Activated B cell treated with CpG ODN at 0.5 μM for 24 hours (primary cell): Measurements from ENCODE around the gene MS4A3. TPM values are rescaled to one million over a fixed set of nuclear protein-coding genes. Genes with fewer than 3 reads are reported as not detected.
"Not testable (repeated sequence)": the region's sequence is repeated elsewhere in the genome, so short reads cannot be mapped to it uniquely, and the experiment has no call there.

Experiments used
- ATAC-seq: fragments of 200-7000 bp; cut with Tn5 transposase; one replicate; pipeline ENCODE4 v1.10.0; 2021; ENCODE audit warnings: low read depth, mild to moderate bottlenecking, moderate library complexity
- CTCF ChIA-PET: fragments of 350-600 bp; sonication (Branson Sonifier 250); formaldehyde crosslinking; loops from one replicate; lab custom pipeline; 2021; ENCODE audit warnings: antibody characterized with exemption; lab: Charles Lee
- POLR2A ChIA-PET: fragments of 350-600 bp; sonication (Branson Sonifier 250); formaldehyde crosslinking; loops from one replicate; lab custom pipeline; 2021; ENCODE audit warnings: antibody characterized with exemption; lab: Charles Lee
- DNase-seq: peaks from one replicate; pipeline ENCODE4 v3.0.0; 2022
- H3K27ac Mint-ChIP-seq: one replicate; pipeline ENCODE4 v1.8.0; 2020; ENCODE audit warnings: mixed read lengths
- H3K27me3 Mint-ChIP-seq: one replicate; pipeline ENCODE4 v1.8.0; 2021; ENCODE audit warnings: mixed read lengths
- H3K36me3 Mint-ChIP-seq: one replicate; pipeline ENCODE4 v1.8.0; 2021; ENCODE audit warnings: low read depth, mixed read lengths
- H3K4me1 Mint-ChIP-seq: one replicate; pipeline ENCODE4 v1.8.0; 2021; ENCODE audit warnings: mixed read lengths
- H3K4me3 Mint-ChIP-seq: one replicate; pipeline ENCODE4 v1.8.0; 2020; ENCODE audit warnings: mild to moderate bottlenecking, mixed read lengths
- H3K9me3 Mint-ChIP-seq: one replicate; pipeline ENCODE4 v1.8.0; 2020; ENCODE audit warnings: mixed read lengths
- intact Hi-C: fragments of 100-400 bp; cut with micrococcal nuclease; formaldehyde crosslinking; loops from one replicate; pipeline ENCODE4 v1.15.1; 2024
- total RNA-seq: library from RNA; stranded (reverse); gene quantifications from 2 replicates; pipeline ENCODE4 v1.2.3, GENCODE V29; 2022
- TF ChIP-seq, protein P1 (sequence below): fragments of 200-600 bp; IDR thresholded peaks from one replicate; pipeline ENCODE4 v1.8.0; 2022; ENCODE audit warnings: antibody characterized with exemption, mild to moderate bottlenecking

The MS4A3 gene, protein sequence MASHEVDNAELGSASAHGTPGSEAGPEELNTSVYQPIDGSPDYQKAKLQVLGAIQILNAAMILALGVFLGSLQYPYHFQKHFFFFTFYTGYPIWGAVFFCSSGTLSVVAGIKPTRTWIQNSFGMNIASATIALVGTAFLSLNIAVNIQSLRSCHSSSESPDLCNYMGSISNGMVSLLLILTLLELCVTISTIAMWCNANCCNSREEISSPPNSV
- not detected in 2 replicates for total RNA-seq

DNA sequence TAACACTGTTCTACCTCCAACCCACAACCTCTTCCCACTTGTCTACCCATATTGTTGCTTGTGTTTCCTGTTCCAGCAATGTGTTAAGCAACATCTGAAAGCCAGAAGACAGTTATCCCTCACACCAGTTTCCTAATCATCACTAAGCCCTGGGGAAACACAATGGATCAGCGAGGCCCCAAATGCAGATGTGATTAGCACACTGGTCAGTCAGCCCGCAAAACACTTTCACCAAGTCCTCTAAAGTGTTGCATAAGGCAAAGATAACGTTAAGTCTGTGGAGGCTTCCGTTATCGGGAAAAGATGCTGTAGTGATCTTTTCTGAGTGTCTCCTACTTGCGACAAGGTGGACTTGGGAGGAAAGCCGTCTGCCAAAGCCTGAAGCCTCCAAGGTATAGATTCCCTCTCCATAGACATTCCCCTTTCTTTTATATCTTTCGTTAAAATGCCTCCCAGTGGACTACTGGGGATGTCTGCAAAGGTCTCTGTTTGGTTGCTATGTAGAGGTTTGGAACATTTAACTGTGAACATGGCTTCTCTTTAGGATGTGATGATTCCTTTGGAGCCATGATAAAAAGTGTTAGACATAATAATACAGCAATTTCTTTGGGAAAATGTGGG is at the start of gene MS4A3:
Gene MS4A3 (plus strand): TSS at position 317 of the 621 bp plus-strand sequence. CDS start 4,496 bp downstream, outside the sequence.
- H3K9me3 Mint-ChIP-seq: peaks cover 4% of the 10 kb centered on the region
- ATAC-seq (no peak), DNase-seq (no peak)
- no peaks in the 10 kb centered on the region for H3K36me3 Mint-ChIP-seq
- CTCF ChIA-PET: no interaction called here
- peaks cover 4% of the 10 kb centered on the region for H3K27me3 Mint-ChIP-seq
- H3K27ac Mint-ChIP-seq: no peak within 1 kb of the TSS
- POLR2A ChIA-PET: no interaction called here
- no peaks in the 10 kb centered on the region for H3K4me1 Mint-ChIP-seq
- intact Hi-C loops: no loop called here
- TF ChIP-seq, protein P1, sequence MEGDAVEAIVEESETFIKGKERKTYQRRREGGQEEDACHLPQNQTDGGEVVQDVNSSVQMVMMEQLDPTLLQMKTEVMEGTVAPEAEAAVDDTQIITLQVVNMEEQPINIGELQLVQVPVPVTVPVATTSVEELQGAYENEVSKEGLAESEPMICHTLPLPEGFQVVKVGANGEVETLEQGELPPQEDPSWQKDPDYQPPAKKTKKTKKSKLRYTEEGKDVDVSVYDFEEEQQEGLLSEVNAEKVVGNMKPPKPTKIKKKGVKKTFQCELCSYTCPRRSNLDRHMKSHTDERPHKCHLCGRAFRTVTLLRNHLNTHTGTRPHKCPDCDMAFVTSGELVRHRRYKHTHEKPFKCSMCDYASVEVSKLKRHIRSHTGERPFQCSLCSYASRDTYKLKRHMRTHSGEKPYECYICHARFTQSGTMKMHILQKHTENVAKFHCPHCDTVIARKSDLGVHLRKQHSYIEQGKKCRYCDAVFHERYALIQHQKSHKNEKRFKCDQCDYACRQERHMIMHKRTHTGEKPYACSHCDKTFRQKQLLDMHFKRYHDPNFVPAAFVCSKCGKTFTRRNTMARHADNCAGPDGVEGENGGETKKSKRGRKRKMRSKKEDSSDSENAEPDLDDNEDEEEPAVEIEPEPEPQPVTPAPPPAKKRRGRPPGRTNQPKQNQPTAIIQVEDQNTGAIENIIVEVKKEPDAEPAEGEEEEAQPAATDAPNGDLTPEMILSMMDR: no peak
- H3K4me3 Mint-ChIP-seq: no peak within 1 kb of the TSS

DNA sequence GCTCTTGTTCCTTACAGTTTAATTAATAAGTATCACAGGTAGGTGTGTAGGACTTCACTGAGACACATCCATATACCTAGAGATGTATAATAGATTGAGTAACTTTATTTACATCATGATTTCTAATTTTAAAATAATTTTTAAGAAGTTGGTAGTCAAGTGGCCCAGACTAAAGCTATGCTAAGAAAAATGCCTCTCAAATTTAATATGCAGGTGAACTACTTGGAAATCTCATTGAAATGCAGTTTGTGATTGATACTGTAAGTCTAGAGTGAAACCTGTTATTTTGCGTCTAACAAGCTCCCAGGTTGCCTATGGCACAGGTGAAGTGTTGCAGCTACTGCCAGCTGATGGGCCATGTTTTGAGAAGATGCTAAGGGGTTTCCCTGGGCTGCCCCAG is 39.6 kb upstream of the MS4A3 start, which contains the start of gene OOSP4B:
Gene OOSP4B (plus strand): TSS at position 301 of the 400 bp plus-strand sequence.
- H3K27me3 Mint-ChIP-seq: peaks cover 9% of the 10 kb centered on the region
- no peaks in the 10 kb centered on the region for H3K9me3 Mint-ChIP-seq
- TF ChIP-seq, protein P1: no peak
- intact Hi-C loops: no loop called here
- ChIA-PET POLR2A (no interaction called here), CTCF (no interaction called here)
- no peak within 1 kb of the TSS for H3K27ac Mint-ChIP-seq
- no peaks in the 10 kb centered on the region for H3K36me3 Mint-ChIP-seq
- H3K4me3 Mint-ChIP-seq: no peak within 1 kb of the TSS
- ATAC-seq: no peak
- no peaks in the 10 kb centered on the region for H3K4me1 Mint-ChIP-seq
- no peak for DNase-seq

GRCh38 chr11:60018058-60018457 is 38.4 kb upstream of the MS4A3 start:
- Mint-ChIP-seq H3K27ac (no peak overlapping the region), H3K4me1 (no peaks in the 10 kb centered on the region), H3K9me3 (no peaks in the 10 kb centered on the region), H3K4me3 (no peak overlapping the region), H3K27me3 (peaks cover 7% of the 10 kb centered on the region), H3K36me3 (no peaks in the 10 kb centered on the region)
- TF ChIP-seq, protein P1: no peak
- CTCF ChIA-PET: no interaction called here
- intact Hi-C loops: no loop called here
- DNase-seq: no peak
- no peak for ATAC-seq
- POLR2A ChIA-PET: no interaction called here

GRCh38 chr11:60020376-60020775 is 36.1 kb upstream of the MS4A3 start:
- H3K4me1 Mint-ChIP-seq, H3K4me3 Mint-ChIP-seq, DNase-seq, H3K9me3 Mint-ChIP-seq, POLR2A ChIA-PET, CTCF ChIA-PET, ATAC-seq, intact Hi-C loops, H3K27me3 Mint-ChIP-seq, H3K27ac Mint-ChIP-seq, H3K36me3 Mint-ChIP-seq: not testable (repeated sequence)

- no peak for ATAC-seq
- intact Hi-C loops: no loop called here
- Mint-ChIP-seq H3K4me1 (no peaks in the 10 kb centered on the region), H3K27me3 (peaks cover 3% of the 10 kb centered on the region), H3K27ac (no peak overlapping the region), H3K4me3 (no peak overlapping the region), H3K36me3 (no peaks in the 10 kb centered on the region), H3K9me3 (no peaks in the 10 kb centered on the region)
- POLR2A ChIA-PET: no interaction called here
- TF ChIP-seq, protein P1: no peak
- no peak for DNase-seq
- CTCF ChIA-PET: no interaction called here
These were observed 27.3 kb upstream of the MS4A3 start for GRCh38 chr11:60029015-60029632.
